Uterine smooth muscle cell (primary cell): ENCODE data around the gene PROSER1. TPM values are rescaled to one million over a fixed set of nuclear protein-coding genes. Genes with fewer than 3 reads are reported as not detected.

Experiments used
- total RNA-seq: library from RNA; depleted of rRNA; stranded (reverse); fragments of >200 nt; gene quantifications from 2 replicates; pipeline ENCODE4 v1.2.3, GENCODE V29; 2014

The PROSER1 gene
- total RNA-seq, result 11.3 and 15.4 TPM in 2 replicates

GRCh38 chr13:39037880-39038568, at the start of gene PROSER1, which contains the start of gene NHLRC3:
TSS of gene PROSER1 (minus strand) at chr13:39038089. CDS start at chr13:39037242, 847 bp downstream.
TSS of gene NHLRC3 (plus strand) at chr13:39038456. CDS start at chr13:39038640, 184 bp downstream.

GRCh38 chr13:38990693-38991092, 47.2 kb downstream of the PROSER1 start, which contains the start of gene STOML3:
TSS of gene STOML3 (minus strand) at chr13:38990831. CDS start at chr13:38990721, 110 bp downstream.

Other genes starting within 250 kb of the PROSER1 start
- gene STOML3, start 47.3 kb downstream of the PROSER1 start, total RNA-seq, result not detected in 2 replicates
- 14.9 and 24.9 TPM in 2 replicates for gene NHLRC3, start 367 bp upstream of the PROSER1 start, total RNA-seq